Vagina (tissue), 2 donors: Measurements from ENCODE around the gene STXBP4.

Source experiments
- POLR2AphosphoS5 ChIP-seq, 2 donors: sonication (generic); formaldehyde crosslinking; IDR thresholded peaks; one replicate each; pipeline ENCODE4 v1.9.0; 2017; ENCODE audit warnings: antibody characterized with exemption in 2 of 2, mild to moderate bottlenecking in 2 of 2, low read depth in 1 of 2; ENCODE audit not compliant: insufficient read depth in 1 of 2
- TF ChIP-seq, protein P1 (sequence below), 3 experiments: fragments of 450-650 bp in 2 of 3; fragments of 200-600 bp in 1 of 3; sonication (generic) in 1 of 3; IDR thresholded peaks; one replicate each; pipeline ENCODE4 v1.5.1; 2017 to 2019; ENCODE audit warnings: antibody characterized with exemption in 3 of 3, mild to moderate bottlenecking in 2 of 3, moderate library complexity in 2 of 3

GRCh38 chr17:55116440-55116914, 147.9 kb downstream of the STXBP4 start:
- TF ChIP-seq, protein P1, sequence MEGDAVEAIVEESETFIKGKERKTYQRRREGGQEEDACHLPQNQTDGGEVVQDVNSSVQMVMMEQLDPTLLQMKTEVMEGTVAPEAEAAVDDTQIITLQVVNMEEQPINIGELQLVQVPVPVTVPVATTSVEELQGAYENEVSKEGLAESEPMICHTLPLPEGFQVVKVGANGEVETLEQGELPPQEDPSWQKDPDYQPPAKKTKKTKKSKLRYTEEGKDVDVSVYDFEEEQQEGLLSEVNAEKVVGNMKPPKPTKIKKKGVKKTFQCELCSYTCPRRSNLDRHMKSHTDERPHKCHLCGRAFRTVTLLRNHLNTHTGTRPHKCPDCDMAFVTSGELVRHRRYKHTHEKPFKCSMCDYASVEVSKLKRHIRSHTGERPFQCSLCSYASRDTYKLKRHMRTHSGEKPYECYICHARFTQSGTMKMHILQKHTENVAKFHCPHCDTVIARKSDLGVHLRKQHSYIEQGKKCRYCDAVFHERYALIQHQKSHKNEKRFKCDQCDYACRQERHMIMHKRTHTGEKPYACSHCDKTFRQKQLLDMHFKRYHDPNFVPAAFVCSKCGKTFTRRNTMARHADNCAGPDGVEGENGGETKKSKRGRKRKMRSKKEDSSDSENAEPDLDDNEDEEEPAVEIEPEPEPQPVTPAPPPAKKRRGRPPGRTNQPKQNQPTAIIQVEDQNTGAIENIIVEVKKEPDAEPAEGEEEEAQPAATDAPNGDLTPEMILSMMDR (IDR thresholded peaks at IDR 0.05): no peak
- no peak for TF ChIP-seq POLR2AphosphoS5 (IDR thresholded peaks at IDR 0.05; ENCODE audit: insufficient read depth in 1 of 2, low read depth in 1 of 2)
